Effector CD8-positive, alpha-beta T cell (primary cell): Measurements from ENCODE around the gene MMS19.
"Not testable (repeated sequence)": the region's sequence is repeated elsewhere in the genome, so short reads cannot be mapped to it uniquely, and the experiment has no call there.

Source experiments
- DNase-seq: peaks from one replicate; lab custom pipeline; 2025; lab: John Stamatoyannopoulos, UW

Gene MMS19

GRCh38 chr10:97529685-97530465 is 31.7 kb upstream of the MMS19 start:
- DNase-seq: no peak

- DNase-seq: not testable (repeated sequence)
Observed at GRCh38 chr10:97528876-97529275, 30.7 kb upstream of the MMS19 start.

DNA sequence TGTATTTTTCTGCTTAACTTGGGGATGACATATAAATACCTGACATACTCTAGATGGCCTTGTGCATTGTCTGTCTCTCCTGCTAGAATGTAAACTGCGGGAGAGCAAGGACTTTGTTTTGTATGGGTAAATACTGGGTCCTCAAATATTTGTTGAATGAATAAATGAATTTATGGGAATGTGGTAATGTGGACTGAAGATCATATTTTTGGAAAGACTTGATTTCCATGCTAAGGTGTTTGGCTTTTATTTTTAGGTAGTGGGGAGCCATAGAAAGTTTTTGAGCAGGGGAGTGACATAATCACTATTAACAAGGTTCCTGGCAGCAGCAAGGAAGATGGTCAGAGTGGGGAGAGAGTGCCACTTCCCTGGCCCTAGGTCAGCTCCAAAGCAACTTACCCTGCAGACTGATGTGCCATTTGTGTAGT is 27.5 kb upstream of the MMS19 start:
- no peak for DNase-seq

GRCh38 chr10:97525086-97525485 is 26.9 kb upstream of the MMS19 start:
- DNase-seq: no peak

DNA sequence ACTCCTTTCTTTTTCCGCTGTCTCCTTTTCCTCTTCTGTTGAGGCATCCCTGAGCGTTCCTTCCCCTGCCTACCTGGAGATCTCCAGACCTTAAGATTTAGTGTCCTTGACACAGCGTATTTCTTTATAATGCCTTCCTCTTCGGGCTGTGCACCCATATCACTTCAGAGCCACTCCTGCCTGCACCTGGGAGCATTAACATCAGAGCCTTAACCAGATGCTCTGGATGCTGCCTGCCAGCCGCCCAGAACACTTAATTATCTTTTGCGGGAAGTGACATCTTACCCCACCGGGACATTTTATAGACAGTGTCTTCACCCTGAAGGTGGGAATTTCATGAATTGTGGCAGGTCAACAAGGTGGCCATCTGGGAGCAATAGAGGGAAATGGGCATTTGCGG is 24.7 kb upstream of the MMS19 start:
- DNase-seq: no peak

GRCh38 chr10:97522071-97522470 is 23.8 kb upstream of the MMS19 start:
- no peak for DNase-seq

- no peak for DNase-seq
Observed at GRCh38 chr10:97520978-97521761, 22.9 kb upstream of the MMS19 start.

GRCh38 chr10:97520520-97520919 is 22.3 kb upstream of the MMS19 start:
- DNase-seq: no peak

DNA sequence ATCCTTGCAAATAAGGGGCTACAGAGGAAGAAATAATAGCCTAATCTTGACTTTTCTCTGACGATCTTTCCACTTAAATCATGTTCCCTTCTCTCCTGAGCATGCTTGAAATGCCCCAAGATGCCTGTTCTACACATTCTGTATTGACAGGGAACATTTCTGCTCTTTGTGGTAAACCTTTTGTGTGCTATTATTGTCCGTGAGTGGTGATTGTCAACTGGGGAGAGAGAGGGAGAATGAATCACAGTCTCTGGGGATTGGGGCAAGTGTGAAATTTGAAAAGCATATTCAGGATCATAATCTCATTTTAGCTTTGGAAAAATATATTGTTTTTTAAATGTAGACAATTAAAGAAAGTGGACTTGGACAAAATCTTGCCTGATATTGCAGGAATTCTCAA is 21.1 kb upstream of the MMS19 start:
- no peak for DNase-seq

GRCh38 chr10:97518301-97519043 is 20.2 kb upstream of the MMS19 start:
- DNase-seq: no peak

GRCh38 chr10:97517778-97518300 is 19.6 kb upstream of the MMS19 start:
- DNase-seq: no peak

- no peak for DNase-seq
Observed at GRCh38 chr10:97517096-97517750, 19.0 kb upstream of the MMS19 start.

GRCh38 chr10:97515271-97515978 is 17.2 kb upstream of the MMS19 start:
- DNase-seq: no peak

DNA sequence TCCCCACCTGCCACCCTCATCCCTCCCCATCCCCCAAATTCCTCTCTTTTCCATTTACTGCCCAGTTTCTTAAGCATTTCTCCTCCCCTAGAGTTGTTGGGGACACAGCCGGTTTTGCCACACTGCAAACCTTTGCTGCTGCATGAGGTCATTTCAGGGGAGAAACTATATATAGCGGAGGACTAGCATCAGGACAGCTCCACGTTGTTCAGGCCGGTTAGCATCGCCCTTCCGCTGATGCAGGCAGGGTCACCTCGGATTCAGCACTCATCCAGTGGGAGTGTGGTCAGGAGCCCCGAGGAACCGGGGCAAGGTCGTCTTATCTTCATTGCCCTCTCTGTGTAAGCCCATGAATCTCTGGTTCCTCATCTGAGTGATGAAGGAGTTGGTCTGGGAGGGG is 16.1 kb upstream of the MMS19 start:
- no peak for DNase-seq

GRCh38 chr10:97512993-97513392 is 14.8 kb upstream of the MMS19 start:
- no peak for DNase-seq

DNA sequence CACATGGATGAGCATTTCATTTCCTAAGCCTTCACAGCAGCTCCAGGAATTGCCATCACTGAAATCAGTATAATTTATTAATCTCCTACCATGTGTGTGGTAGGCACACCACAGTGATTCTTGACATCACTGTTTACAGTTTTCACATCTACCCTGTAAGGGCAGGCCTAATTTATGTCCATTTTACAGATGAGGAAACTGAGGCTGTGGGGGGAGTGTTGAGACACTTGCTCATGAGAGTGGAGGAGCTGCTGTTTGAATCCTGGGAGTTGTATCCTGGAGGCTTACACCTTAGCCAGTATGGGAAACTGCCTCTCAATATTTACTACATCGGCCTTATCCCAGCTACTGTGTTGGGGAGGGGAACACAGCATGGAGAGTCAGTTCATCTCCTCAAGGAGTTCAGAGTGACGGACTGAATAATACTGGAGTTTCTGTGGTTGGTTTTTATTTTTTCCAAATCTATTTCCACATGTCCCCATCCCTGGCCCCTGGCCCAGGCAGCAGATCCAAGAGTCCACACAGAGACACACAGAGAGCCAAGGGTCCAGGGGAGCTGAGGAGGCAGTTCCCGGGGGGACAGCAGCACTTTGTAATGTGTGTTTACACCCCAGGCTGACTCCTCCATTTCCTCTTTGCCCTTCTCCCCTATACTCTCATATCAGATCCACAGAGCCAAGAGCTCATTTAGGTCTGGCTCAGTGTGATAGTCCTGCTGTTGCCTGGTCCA is 13.7 kb upstream of the MMS19 start:
- no peak for DNase-seq

GRCh38 chr10:97510686-97511085 is 12.5 kb upstream of the MMS19 start:
- DNase-seq: no peak

DNA sequence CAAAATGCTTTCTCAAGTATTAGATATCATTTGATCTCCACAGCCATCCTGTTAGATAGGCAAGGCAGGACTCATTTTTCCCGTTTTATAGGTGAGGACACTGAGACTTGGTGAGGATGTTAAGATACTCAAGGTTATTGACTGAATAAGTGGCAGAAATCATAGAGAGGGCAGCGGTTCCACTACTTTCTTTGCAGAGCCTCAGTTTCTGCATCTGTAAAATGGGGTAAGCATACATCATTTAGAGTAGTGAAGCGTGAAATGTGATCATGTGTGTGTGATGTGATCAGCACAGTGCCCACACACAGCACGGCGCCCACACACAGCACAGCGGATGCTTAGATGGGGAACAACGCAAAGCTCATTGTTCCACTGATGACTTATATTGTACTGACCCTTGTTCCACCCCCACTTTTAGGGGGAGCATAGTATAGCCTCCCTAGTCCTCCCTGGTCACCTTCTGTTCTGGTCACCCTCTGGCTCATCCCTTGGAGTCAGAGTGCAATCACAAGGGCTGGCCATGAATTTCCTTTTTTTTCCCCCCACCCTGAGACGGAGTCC is 11.0 kb upstream of the MMS19 start:
- no peak for DNase-seq

- no peak for DNase-seq
Observed at GRCh38 chr10:97508342-97508741, 10.1 kb upstream of the MMS19 start.
